GM23248 (cell line): ENCODE data around the gene AP1M1. TPM values are rescaled to one million over a fixed set of nuclear protein-coding genes. Genes with fewer than 3 reads are reported as not detected.

Source experiments
- DNase-seq: peaks from one replicate; pipeline ENCODE4 v3.0.0-alpha.2; 2015
- H2AFZ ChIP-seq: fragments of 200-600 bp; sonication (generic); 2 replicates; pipeline ENCODE4 v1.6.1; 2016; ENCODE audit warnings: antibody characterized with exemption
- H3F3A ChIP-seq: fragments of 200-600 bp; sonication (generic); 2 replicates; pipeline ENCODE4 v1.6.1; 2016; ENCODE audit warnings: mild to moderate bottlenecking, antibody characterized with exemption, mixed run types; ENCODE audit not compliant: insufficient read depth
- H3K27ac ChIP-seq: fragments of 200-600 bp; sonication (generic); 2 replicates; pipeline ENCODE4 v1.5.1; 2016; ENCODE audit warnings: mild to moderate bottlenecking
- H3K27me3 ChIP-seq: fragments of 200-600 bp; sonication (generic); replicated peaks from 2 replicates; pipeline ENCODE4 v1.6.1; 2016; ENCODE audit warnings: mild to moderate bottlenecking; ENCODE audit not compliant: insufficient read depth
- H3K36me3 ChIP-seq: fragments of 200-600 bp; sonication (generic); 2 replicates; pipeline ENCODE4 v1.6.1; 2016; ENCODE audit warnings: low read depth, mild to moderate bottlenecking
- H3K4me1 ChIP-seq: fragments of 200-600 bp; sonication (generic); 2 replicates; pipeline ENCODE4 v1.6.1; 2016; ENCODE audit warnings: mild to moderate bottlenecking; ENCODE audit not compliant: insufficient read depth
- H3K4me2 ChIP-seq: fragments of 200-600 bp; sonication (generic); one replicate; pipeline ENCODE4 v1.6.1; 2016; ENCODE audit warnings: mild to moderate bottlenecking; ENCODE audit not compliant: unreplicated experiment
- H3K4me3 ChIP-seq: fragments of 200-600 bp; sonication (generic); 2 replicates; pipeline ENCODE4 v1.5.1; 2016; ENCODE audit warnings: mild to moderate bottlenecking
- H3K79me2 ChIP-seq: fragments of 200-600 bp; sonication (generic); 2 replicates; pipeline ENCODE4 v1.6.1; 2016; ENCODE audit warnings: mild to moderate bottlenecking; ENCODE audit not compliant: insufficient read depth
- H3K9ac ChIP-seq: fragments of 200-600 bp; sonication (generic); 2 replicates; pipeline ENCODE4 v1.6.1; 2016; ENCODE audit warnings: mild to moderate bottlenecking
- H3K9me2 ChIP-seq: fragments of 200-600 bp; sonication (generic); 2 replicates; pipeline ENCODE4 v1.6.1; 2016; ENCODE audit warnings: mixed run types, mild to moderate bottlenecking, moderate library complexity; ENCODE audit not compliant: insufficient read depth
- H3K9me3 ChIP-seq: fragments of 200-600 bp; sonication (generic); one replicate; pipeline ENCODE4 v1.6.1; 2017; ENCODE audit warnings: low read depth
- H4K20me1 ChIP-seq: fragments of 200-600 bp; sonication (generic); 2 replicates; pipeline ENCODE4 v1.6.0; 2016; ENCODE audit not compliant: insufficient read depth
- EZH2 ChIP-seq: fragments of 200-600 bp; sonication (generic); IDR thresholded peaks from 2 replicates; pipeline ENCODE4 v1.6.1; 2018; ENCODE audit warnings: antibody characterized with exemption, mild to moderate bottlenecking; ENCODE audit not compliant: insufficient read depth, poor library complexity, severe bottlenecking
- EZH2phosphoT487 ChIP-seq: fragments of 200-600 bp; sonication (generic); IDR thresholded peaks from 2 replicates; pipeline ENCODE4 v1.6.1; 2018; ENCODE audit warnings: antibody characterized with exemption, moderate library complexity, mild to moderate bottlenecking, low read depth; ENCODE audit not compliant: insufficient read depth
- WGBS, 2 experiments: methylation state at CpG; one replicate each; pipeline ENCODE4 v1.1.6; 2015 to 2017; ENCODE audit warnings: low lambda C conversion rate in 2 of 2, low coverage in 1 of 2; ENCODE audit errors: missing lambda C conversion rate in 2 of 2; 5-methylcytosine and 5-hydroxymethylcytosine counted together
- in situ Hi-C: fragments of 300-500 bp; cut with MboI; formaldehyde crosslinking; loops from 2 replicates; pipeline ENCODE4 v1.15.0; 2020
- polyA plus RNA-seq: library from polyadenylated mRNA; unstranded; fragments of >200 nt; fragmentation: Nextera tagmentation; extraction: Ambion mirVana; gene quantifications from 2 replicates; pipeline ENCODE4 v1.2.1, GENCODE V29; 2016
- total RNA-seq: library from RNA; depleted of rRNA; stranded (reverse); fragments of >200 nt; shearing (Covaris generic); gene quantifications from 2 replicates; pipeline ENCODE4 v1.2.3, GENCODE V29; 2014

Gene AP1M1
- total and polyA plus RNA-seq, 2 experiments from 2014 or later = 90.0 to 96.2 TPM

GRCh38 chr19:16265205-16265604 lies 67.5 kb downstream of the AP1M1 start:
- H2AFZ ChIP-seq = no peak overlapping the region
- H3F3A ChIP-seq = no peaks in the 10 kb centered on the region
- in situ Hi-C loops = no loop called here
- H3K9me3 ChIP-seq = no peaks in the 10 kb centered on the region
- H3K27ac ChIP-seq = no peak overlapping the region
- TF ChIP-seq EZH2phosphoT487 (no peak), EZH2 (no peak)
- H3K4me1 ChIP-seq = no peaks in the 10 kb centered on the region
- no peaks in the 10 kb centered on the region for H3K9me2 ChIP-seq
- no peaks in the 10 kb centered on the region for H3K79me2 ChIP-seq
- no peak for DNase-seq
- H3K9ac ChIP-seq = no peak overlapping the region
- H3K4me2 ChIP-seq = no peak overlapping the region
- H3K27me3 ChIP-seq = no peaks in the 10 kb centered on the region
- H3K36me3 ChIP-seq = no peaks in the 10 kb centered on the region
- 90 to 97% methylated on average over 3 of the region's 3 CpGs for WGBS, 2 experiments
- H3K4me3 ChIP-seq = no peak overlapping the region
- no peaks in the 10 kb centered on the region for H4K20me1 ChIP-seq

- in situ Hi-C loops = no loop called here
Observed at GRCh38 chr19:16265890-16266585, 68.3 kb downstream of the AP1M1 start.

GRCh38 chr19:16266586-16266942 lies 68.9 kb downstream of the AP1M1 start:
- H3K27me3 ChIP-seq = no peaks in the 10 kb centered on the region
- no peak for TF ChIP-seq EZH2phosphoT487
- no peak for TF ChIP-seq EZH2

More at GRCh38 chr19:16265890-16266585, 68.3 kb downstream of the AP1M1 start:
- H2AFZ ChIP-seq = no peak overlapping the region
- no peaks in the 10 kb centered on the region for H3K9me2 ChIP-seq
- no peaks in the 10 kb centered on the region for H3F3A ChIP-seq
- no peaks in the 10 kb centered on the region for H3K27me3 ChIP-seq
- no peak overlapping the region for H3K4me3 ChIP-seq
- 81 to 83% methylated on average over 14 of the region's 14 CpGs for WGBS, 2 experiments
- no peaks in the 10 kb centered on the region for H3K9me3 ChIP-seq
- H3K4me2 ChIP-seq = no peak overlapping the region
- no peak overlapping the region for H3K27ac ChIP-seq
- no peaks in the 10 kb centered on the region for H3K79me2 ChIP-seq
- no peaks in the 10 kb centered on the region for H3K4me1 ChIP-seq
- H4K20me1 ChIP-seq = no peaks in the 10 kb centered on the region
- H3K36me3 ChIP-seq = no peaks in the 10 kb centered on the region
- DNase-seq = no peak
- no peak overlapping the region for H3K9ac ChIP-seq
- TF ChIP-seq EZH2phosphoT487 (no peak), EZH2 (no peak)

GRCh38 chr19:16268676-16269319 lies 71.1 kb downstream of the AP1M1 start:
- TF ChIP-seq EZH2 = no peak
- no peak for TF ChIP-seq EZH2phosphoT487
- 92% methylated on average over 17 of the region's 17 CpGs for WGBS, 2 experiments

More at GRCh38 chr19:16266586-16266942, 68.9 kb downstream of the AP1M1 start:
- Histone ChIP-seq H4K20me1 (no peaks in the 10 kb centered on the region), H3K9me3 (no peaks in the 10 kb centered on the region), H3K4me3 (no peak overlapping the region), H3K4me1 (no peaks in the 10 kb centered on the region), H3K27ac (no peak overlapping the region), H3K36me3 (no peaks in the 10 kb centered on the region), H3K4me2 (no peak overlapping the region), H3K79me2 (no peaks in the 10 kb centered on the region), H2AFZ (no peak overlapping the region), H3F3A (no peaks in the 10 kb centered on the region), H3K9ac (no peak overlapping the region), H3K9me2 (no peaks in the 10 kb centered on the region)
- in situ Hi-C loops = no loop called here
- 77 to 83% methylated on average over 14 of the region's 14 CpGs for WGBS, 2 experiments
- no peak for DNase-seq

More at GRCh38 chr19:16268676-16269319, 71.1 kb downstream of the AP1M1 start:
- H3K36me3 ChIP-seq = no peaks in the 10 kb centered on the region
- in situ Hi-C loops = no loop called here
- DNase-seq = no peak
- H3K27ac ChIP-seq = no peak overlapping the region
- H3K9me3 ChIP-seq = no peaks in the 10 kb centered on the region
- no peak overlapping the region for H3K4me2 ChIP-seq
- H2AFZ ChIP-seq = no peak overlapping the region
- H3K79me2 ChIP-seq = no peaks in the 10 kb centered on the region
- H3K9ac ChIP-seq = no peak overlapping the region
- no peaks in the 10 kb centered on the region for H3K9me2 ChIP-seq
- no peaks in the 10 kb centered on the region for H3K27me3 ChIP-seq
- H4K20me1 ChIP-seq = no peaks in the 10 kb centered on the region
- no peak overlapping the region for H3K4me3 ChIP-seq
- H3K4me1 ChIP-seq = no peaks in the 10 kb centered on the region
- no peaks in the 10 kb centered on the region for H3F3A ChIP-seq
